Neuronal stem cell (in vitro differentiated cells): ENCODE results near the gene RASAL3.

Experiments used
- DNase-seq: peaks from one replicate; pipeline ENCODE4 v3.0.0-alpha.2; 2013; ENCODE audit warnings: low spot score
- H2AFZ ChIP-seq: one replicate; pipeline ENCODE4 v1.6.1; 2013; ENCODE audit warnings: mild to moderate bottlenecking, low read length, inconsistent platforms
- H2AK5ac ChIP-seq: 2 replicates; pipeline ENCODE4 v1.6.1; 2013; ENCODE audit warnings: low read depth, mild to moderate bottlenecking, inconsistent platforms, low read length, moderate library complexity, mixed read lengths
- H2BK120ac ChIP-seq: 2 replicates; pipeline ENCODE4 v1.6.1; 2013; ENCODE audit warnings: low read depth, mild to moderate bottlenecking, inconsistent platforms, low read length, moderate library complexity, mixed read lengths
- H2BK12ac ChIP-seq: one replicate; pipeline ENCODE4 v1.6.1; 2013; ENCODE audit warnings: low read length, inconsistent platforms
- H2BK15ac ChIP-seq: 2 replicates; pipeline ENCODE4 v1.6.1; 2013; ENCODE audit warnings: mild to moderate bottlenecking, low read length, inconsistent platforms, mixed read lengths
- H2BK5ac ChIP-seq: one replicate; pipeline ENCODE4 v1.6.1; 2013; ENCODE audit warnings: inconsistent platforms, mild to moderate bottlenecking, low read length, moderate library complexity
- H3K14ac ChIP-seq: one replicate; pipeline ENCODE4 v1.6.1; 2013; ENCODE audit warnings: low read length, inconsistent platforms
- H3K18ac ChIP-seq: 2 replicates; pipeline ENCODE4 v1.6.1; 2013; ENCODE audit warnings: low read length, inconsistent platforms
- H3K23ac ChIP-seq: 2 replicates; pipeline ENCODE4 v1.6.1; 2013; ENCODE audit warnings: low read depth, mild to moderate bottlenecking, mixed read lengths, low read length, inconsistent platforms; ENCODE audit not compliant: poor library complexity
- H3K27ac ChIP-seq: replicated peaks from 3 replicates; pipeline ENCODE4 v1.5.1; 2013; ENCODE audit warnings: low read length, inconsistent platforms
- H3K27me3 ChIP-seq, 3 experiments: 2 replicates each; pipeline ENCODE4 v1.6.1; 2013; ENCODE audit warnings: low read length in 3 of 3, mild to moderate bottlenecking in 2 of 3, inconsistent platforms in 1 of 3, low read depth in 1 of 3, mixed read lengths in 1 of 3, moderate library complexity in 1 of 3; ENCODE audit not compliant: control insufficient read depth in 3 of 3, insufficient read depth in 3 of 3
- H3K36me3 ChIP-seq, 2 donors: replicated peaks in 1 of 2; 2 replicates each; pipeline ENCODE4 v1.6.1; 2013; ENCODE audit warnings: low read length in 2 of 2; ENCODE audit not compliant: control insufficient read depth in 2 of 2, insufficient read depth in 2 of 2
- H3K4ac ChIP-seq: 2 replicates; pipeline ENCODE4 v1.6.1; 2013; ENCODE audit warnings: inconsistent platforms, mild to moderate bottlenecking, low read length, moderate library complexity
- H3K4me1 ChIP-seq, 2 donors: 1 replicate in 1 of 2; 2 replicates in 1 of 2; pipeline ENCODE4 v1.6.1; 2013; ENCODE audit warnings: low read length in 2 of 2, low read depth in 1 of 2; ENCODE audit not compliant: control insufficient read depth in 2 of 2, insufficient read depth in 1 of 2
- H3K4me2 ChIP-seq: one replicate; pipeline ENCODE4 v1.6.1; 2013; ENCODE audit warnings: mild to moderate bottlenecking, low read length, inconsistent platforms; ENCODE audit not compliant: insufficient read depth, poor library complexity, severe bottlenecking
- H3K4me3 ChIP-seq, 2 donors: 2 replicates each; pipeline ENCODE4 v1.5.1; 2013; ENCODE audit warnings: low read length in 2 of 2, mild to moderate bottlenecking in 2 of 2, inconsistent platforms in 1 of 2, moderate library complexity in 1 of 2
- H3K79me1 ChIP-seq: one replicate; pipeline ENCODE4 v1.6.1; 2013; ENCODE audit warnings: low read depth, mild to moderate bottlenecking, inconsistent platforms, low read length, moderate library complexity
- H3K9ac ChIP-seq: one replicate; pipeline ENCODE4 v1.6.1; 2013; ENCODE audit warnings: mild to moderate bottlenecking, low read depth, low read length, inconsistent platforms; ENCODE audit not compliant: poor library complexity
- H3K9me3 ChIP-seq, 2 donors: replicated peaks in 1 of 2; 2 replicates each; pipeline versions ENCODE3 to v1.6.1; 2013; ENCODE audit warnings: low read length in 2 of 2, mild to moderate bottlenecking in 2 of 2, inconsistent platforms in 1 of 2, low read depth in 1 of 2, mixed read lengths in 1 of 2, moderate library complexity in 1 of 2; ENCODE audit not compliant: control insufficient read depth in 2 of 2, insufficient read depth in 1 of 2
- H4K8ac ChIP-seq: one replicate; pipeline ENCODE4 v1.6.1; 2013; ENCODE audit warnings: low read depth, mild to moderate bottlenecking, inconsistent platforms, low read length, moderate library complexity
- H4K91ac ChIP-seq: one replicate; pipeline ENCODE4 v1.6.1; 2013; ENCODE audit warnings: low read length, low read depth, mild to moderate bottlenecking, inconsistent platforms; ENCODE audit not compliant: poor library complexity
- WGBS, 2 donors: extraction: QIAGEN DNeasy Blood & Tissue Kit; methylation state at CpG; one replicate each; pipeline ENCODE4 v1.1.7; 2013; ENCODE audit warnings: missing lambda C conversion rate in 2 of 2, mixed read lengths in 1 of 2; ENCODE audit not compliant: insufficient read length in 2 of 2, insufficient replicate concordance in 1 of 2; ENCODE audit errors: extremely low coverage in 2 of 2; 5-methylcytosine and 5-hydroxymethylcytosine counted together

The RASAL3 gene

GRCh38 chr19:15438124-15438496 is 26.2 kb downstream of the RASAL3 start:
- Histone ChIP-seq H3K9me3 (no peaks in the 10 kb centered on the region), H3K27me3 (no peaks in the 10 kb centered on the region), H2BK120ac (no peak overlapping the region), H3K4ac (no peak overlapping the region), H2AK5ac (no peak overlapping the region), H3K18ac (no peak overlapping the region), H2BK15ac (no peak overlapping the region), H4K91ac (no peak overlapping the region), H3K36me3 (peaks cover 0 to 2% of the 10 kb centered on the region in 2 donors), H3K9ac (peak overlapping the region; percentile 44), H3K4me3 (no peak overlapping the region), H4K8ac (no peak overlapping the region), H3K14ac (no peak overlapping the region), H3K23ac (no peak overlapping the region), H2BK5ac (peak overlapping the region; percentile 82), H3K79me1 (peaks cover 1% of the 10 kb centered on the region), H3K4me1 (peaks cover 0 to 6% of the 10 kb centered on the region in 2 donors), H3K4me2 (no peak overlapping the region), H2AFZ (no peak overlapping the region), H2BK12ac (no peak overlapping the region), H3K27ac (no peak overlapping the region)
- no peak for DNase-seq
- WGBS, 2 donors: no CpG with 5 or more reads among the region's 2 CpGs

DNA sequence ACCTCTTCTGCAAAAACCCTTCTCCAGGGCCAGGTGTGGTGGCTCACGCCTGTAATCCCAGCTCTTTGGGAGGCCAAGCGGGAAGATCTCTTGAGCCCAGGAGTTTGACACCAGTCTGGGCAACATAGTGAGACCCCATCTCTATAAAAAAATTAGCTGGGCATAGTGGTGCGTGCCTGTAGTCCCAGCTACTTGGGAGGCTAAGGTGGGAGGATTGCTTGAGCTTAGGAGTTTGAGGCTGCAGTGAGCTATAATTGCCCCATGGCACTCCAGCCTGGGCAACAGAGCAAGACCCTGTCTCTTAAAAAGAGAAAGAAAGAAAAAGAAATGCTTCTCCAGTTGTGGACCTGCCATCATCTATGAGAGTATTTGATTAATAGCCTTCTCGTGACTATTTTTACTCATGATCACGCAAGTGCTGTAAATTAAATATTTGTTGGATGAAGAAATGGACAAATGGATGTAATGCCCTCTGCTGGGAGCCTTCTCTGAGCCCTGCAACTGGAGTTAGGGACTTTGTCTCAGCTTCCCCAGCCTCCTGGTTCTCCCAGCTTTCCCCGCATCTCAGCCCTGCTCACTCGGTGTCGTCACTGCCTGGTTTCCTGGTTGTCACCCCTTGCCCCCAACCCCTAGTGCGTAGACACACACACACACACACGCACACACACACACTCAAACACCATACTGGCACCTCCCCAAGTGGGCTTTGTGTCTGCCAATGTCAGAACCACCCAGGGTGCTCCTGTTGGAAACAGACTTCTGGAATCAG is 26.8 kb downstream of the RASAL3 start:
- peak overlapping the region; percentile 43 for H4K8ac ChIP-seq
- DNase-seq: no peak
- H4K91ac ChIP-seq: no peak overlapping the region
- H3K9ac ChIP-seq: peak overlapping the region; percentile 44
- peak overlapping the region; percentile 89 for H3K14ac ChIP-seq
- peaks cover 1% of the 10 kb centered on the region for H3K79me1 ChIP-seq
- H2BK120ac ChIP-seq: no peak overlapping the region
- peaks cover 0 to 8% of the 10 kb centered on the region in 2 donors for H3K4me1 ChIP-seq
- no peak overlapping the region for H2AFZ ChIP-seq
- no peaks in the 10 kb centered on the region for H3K9me3 ChIP-seq
- H3K36me3 ChIP-seq: peaks cover 0 to 2% of the 10 kb centered on the region in 2 donors
- H2BK15ac ChIP-seq: no peak overlapping the region
- H3K23ac ChIP-seq: no peak overlapping the region
- H3K4me2 ChIP-seq: peak overlapping the region; percentile 11
- no peak overlapping the region for H3K4ac ChIP-seq
- WGBS, 2 donors: no CpG with 5 or more reads among the region's 10 CpGs
- no peak overlapping the region for H2BK12ac ChIP-seq
- no peak overlapping the region for H2BK5ac ChIP-seq
- H3K27ac ChIP-seq: no peak overlapping the region
- no peak overlapping the region for H3K4me3 ChIP-seq
- H3K18ac ChIP-seq: no peak overlapping the region
- H3K27me3 ChIP-seq: no peaks in the 10 kb centered on the region
- H2AK5ac ChIP-seq: no peak overlapping the region

- Histone ChIP-seq H3K18ac (no peak overlapping the region), H3K4ac (no peak overlapping the region), H3K9me3 (no peaks in the 10 kb centered on the region), H2AFZ (no peak overlapping the region), H2BK120ac (no peak overlapping the region), H3K9ac (no peak overlapping the region), H4K91ac (no peak overlapping the region), H2BK12ac (no peak overlapping the region), H2AK5ac (no peak overlapping the region), H3K36me3 (peaks cover 0 to 2% of the 10 kb centered on the region in 2 donors), H3K14ac (no peak overlapping the region), H2BK5ac (no peak overlapping the region), H3K23ac (no peak overlapping the region), H2BK15ac (no peak overlapping the region), H3K4me2 (no peak overlapping the region), H3K27me3 (no peaks in the 10 kb centered on the region), H3K4me3 (no peak overlapping the region), H3K27ac (no peak overlapping the region), H4K8ac (no peak overlapping the region), H3K4me1 (peaks cover 0 to 8% of the 10 kb centered on the region in 2 donors), H3K79me1 (peaks cover 3% of the 10 kb centered on the region)
- no peak for DNase-seq
- WGBS, 2 donors: no CpG with 5 or more reads among the region's 15 CpGs
Observed at GRCh38 chr19:15436826-15437110, 27.6 kb downstream of the RASAL3 start.

DNA sequence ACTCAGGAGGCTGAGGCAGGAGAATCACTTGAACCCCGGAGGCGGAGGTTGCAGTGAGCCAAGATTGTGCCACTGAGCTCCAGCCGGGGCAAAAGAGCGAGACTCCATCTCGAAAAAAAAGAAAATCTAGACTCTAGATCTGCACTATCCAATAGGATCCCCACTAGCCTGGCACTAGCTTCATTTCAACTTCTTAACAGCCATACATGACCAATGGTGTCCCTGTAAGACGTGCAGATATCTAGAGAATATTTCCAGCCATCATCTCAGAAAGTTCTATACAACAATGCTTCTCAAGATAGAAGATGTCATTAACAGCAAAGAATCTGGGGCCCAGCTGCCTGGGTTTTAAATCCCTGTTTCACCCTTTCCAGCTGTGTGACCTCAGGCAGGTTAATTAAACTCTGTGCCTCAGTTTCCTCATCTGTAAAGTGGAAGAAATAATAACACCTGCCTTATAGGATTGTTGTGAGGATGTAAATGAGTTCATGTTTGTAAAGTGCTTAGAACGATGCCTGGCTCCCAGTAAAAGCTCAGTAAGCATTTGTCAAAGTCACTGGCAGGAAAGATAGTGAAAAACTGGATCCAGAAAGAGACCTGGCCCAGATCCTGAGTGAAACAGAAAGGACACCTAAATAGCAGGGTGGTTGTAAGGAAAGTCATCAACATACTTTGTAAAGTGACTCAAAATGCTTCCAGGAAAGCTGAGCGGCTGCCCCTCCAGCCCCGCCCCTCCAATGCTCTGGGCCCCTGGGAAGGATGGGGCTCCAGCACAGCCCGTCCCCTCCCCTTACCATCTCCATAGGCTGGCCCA is 28.1 kb downstream of the RASAL3 start:
- Histone ChIP-seq H3K4me3 (no peak overlapping the region), H4K8ac (no peak overlapping the region), H3K36me3 (peaks cover 0 to 2% of the 10 kb centered on the region in 2 donors), H2AFZ (no peak overlapping the region), H3K9me3 (no peaks in the 10 kb centered on the region), H3K79me1 (peaks cover 9% of the 10 kb centered on the region), H2BK120ac (no peak overlapping the region), H3K27ac (no peak overlapping the region), H3K14ac (no peak overlapping the region), H3K4me2 (no peak overlapping the region), H2AK5ac (no peak overlapping the region), H3K23ac (no peak overlapping the region), H3K4ac (no peak overlapping the region), H2BK12ac (no peak overlapping the region), H3K18ac (no peak overlapping the region), H2BK5ac (no peak overlapping the region), H4K91ac (no peak overlapping the region), H3K9ac (no peak overlapping the region), H3K27me3 (no peaks in the 10 kb centered on the region), H2BK15ac (no peak overlapping the region), H3K4me1 (peaks cover 2 to 12% of the 10 kb centered on the region in 2 donors)
- DNase-seq: no peak
- no CpG with 5 or more reads among the region's 10 CpGs for WGBS, 2 donors
